ENCODE data around the gene ARNT2. TPM values are rescaled to one million over a fixed set of nuclear protein-coding genes. Genes with fewer than 3 reads are reported as not detected.
A peak's percentile ranks its signal among the peaks of the same experiment; 100 is the strongest.

ARNT2 gene
- total RNA-seq, 1 donor from 2014 or later: 21.6 TPM

DNA sequence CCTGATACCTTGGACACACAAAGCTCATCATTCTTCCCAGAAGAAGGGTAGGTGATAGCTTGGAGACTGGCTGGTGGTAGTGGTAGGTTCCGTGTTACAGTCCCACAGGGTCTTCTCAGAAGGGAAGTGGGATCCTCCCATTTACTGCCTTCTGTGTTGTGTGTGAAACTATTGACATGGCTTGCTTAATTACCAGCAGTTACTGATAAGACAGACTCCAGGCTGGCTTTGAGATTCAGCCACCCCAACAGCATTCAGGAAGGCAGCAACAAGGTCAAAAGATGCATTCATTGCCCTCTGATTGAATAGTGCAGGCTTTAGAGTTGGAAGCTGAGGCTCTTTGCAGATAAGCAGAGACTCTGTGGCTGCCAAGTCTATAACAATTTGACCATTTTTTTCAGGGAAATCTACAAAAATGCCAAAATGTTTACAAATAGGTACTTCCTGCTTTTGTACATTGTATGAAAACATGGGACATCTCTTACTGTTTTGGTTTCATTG, 7.7 kb downstream of the ARNT2 start:
- TF ChIP-seq, protein P1, sequence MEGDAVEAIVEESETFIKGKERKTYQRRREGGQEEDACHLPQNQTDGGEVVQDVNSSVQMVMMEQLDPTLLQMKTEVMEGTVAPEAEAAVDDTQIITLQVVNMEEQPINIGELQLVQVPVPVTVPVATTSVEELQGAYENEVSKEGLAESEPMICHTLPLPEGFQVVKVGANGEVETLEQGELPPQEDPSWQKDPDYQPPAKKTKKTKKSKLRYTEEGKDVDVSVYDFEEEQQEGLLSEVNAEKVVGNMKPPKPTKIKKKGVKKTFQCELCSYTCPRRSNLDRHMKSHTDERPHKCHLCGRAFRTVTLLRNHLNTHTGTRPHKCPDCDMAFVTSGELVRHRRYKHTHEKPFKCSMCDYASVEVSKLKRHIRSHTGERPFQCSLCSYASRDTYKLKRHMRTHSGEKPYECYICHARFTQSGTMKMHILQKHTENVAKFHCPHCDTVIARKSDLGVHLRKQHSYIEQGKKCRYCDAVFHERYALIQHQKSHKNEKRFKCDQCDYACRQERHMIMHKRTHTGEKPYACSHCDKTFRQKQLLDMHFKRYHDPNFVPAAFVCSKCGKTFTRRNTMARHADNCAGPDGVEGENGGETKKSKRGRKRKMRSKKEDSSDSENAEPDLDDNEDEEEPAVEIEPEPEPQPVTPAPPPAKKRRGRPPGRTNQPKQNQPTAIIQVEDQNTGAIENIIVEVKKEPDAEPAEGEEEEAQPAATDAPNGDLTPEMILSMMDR (IDR thresholded peaks at IDR 0.05; ENCODE audit: insufficient read depth, low read length, poor library complexity, severe bottlenecking): no peak
- no peak for DNase-seq (ENCODE audit: low read depth)
- Histone ChIP-seq H3K36me3 (ENCODE audit: control insufficient read depth, insufficient read depth, low read length) (no peaks in the 10 kb centered on the region), H3K4me3 (ENCODE audit: low read depth, low read length) (no peak overlapping the region), H3K27me3 (ENCODE audit: control insufficient read depth, insufficient read depth, low read length) (no peaks in the 10 kb centered on the region)

DNA sequence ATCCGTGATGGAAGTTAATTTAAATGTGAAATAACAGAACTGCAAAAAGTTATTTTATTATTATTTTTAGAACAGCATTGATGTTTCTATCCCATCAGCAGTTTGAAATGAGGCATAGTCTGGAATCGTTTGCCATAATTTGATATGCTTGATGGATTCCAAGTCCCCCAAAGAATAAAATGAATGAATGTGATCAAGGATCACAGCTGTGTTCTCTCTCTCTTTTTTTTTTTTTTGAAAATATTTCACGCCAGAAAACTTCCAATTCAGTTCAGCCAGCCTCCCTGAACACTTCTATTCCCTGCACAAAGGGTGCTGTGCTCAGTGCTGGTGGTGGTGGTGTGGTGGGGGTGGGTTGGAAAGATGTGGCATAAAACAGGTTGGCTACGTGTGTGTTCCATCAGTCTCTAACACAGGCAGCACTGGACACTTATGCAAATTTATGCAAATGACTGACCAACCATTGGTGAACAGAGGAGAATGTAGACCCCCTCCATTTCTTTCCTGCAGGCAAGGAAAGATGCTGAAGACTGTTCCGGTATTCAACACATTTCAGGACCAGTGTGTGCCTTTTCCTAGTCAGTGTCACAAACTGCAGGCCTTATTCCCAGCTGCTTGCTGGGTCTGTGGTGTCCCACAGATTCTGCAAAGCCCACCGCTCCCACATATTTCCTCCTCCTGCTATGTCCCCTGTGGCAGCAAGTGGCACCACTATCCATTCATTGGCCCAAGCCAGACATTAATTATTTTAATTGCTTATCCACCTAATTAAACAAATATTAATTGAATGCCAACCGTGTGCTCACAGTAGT, 10.6 kb downstream of the ARNT2 start:
- DNase-seq (ENCODE audit: low read depth): no peak
- TF ChIP-seq, protein P1 (IDR thresholded peaks at IDR 0.05; ENCODE audit: insufficient read depth, low read length, poor library complexity, severe bottlenecking): no peak
- no peaks in the 10 kb centered on the region for H3K36me3 ChIP-seq (ENCODE audit: control insufficient read depth, insufficient read depth, low read length)
- no peaks in the 10 kb centered on the region for H3K27me3 ChIP-seq (ENCODE audit: control insufficient read depth, insufficient read depth, low read length)
- H3K4me3 ChIP-seq (ENCODE audit: low read depth, low read length): no peak overlapping the region

DNA sequence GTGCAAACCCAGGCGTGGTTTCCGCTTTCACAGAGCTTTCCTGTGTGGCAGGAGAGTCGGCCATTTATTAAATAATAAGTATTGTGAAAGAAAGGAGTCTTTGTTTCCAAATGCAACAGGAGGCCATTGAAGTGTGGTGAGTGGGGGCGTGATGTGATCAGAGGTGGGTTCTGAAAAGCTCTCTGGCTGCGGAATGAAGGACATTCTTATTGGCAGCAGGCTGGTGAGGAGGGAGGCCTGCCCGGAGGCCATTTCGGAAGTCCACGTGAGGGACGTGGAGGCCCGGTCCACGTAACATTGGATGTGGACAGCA, 11.1 kb downstream of the ARNT2 start:
- TF ChIP-seq, protein P1 (IDR thresholded peaks at IDR 0.05; ENCODE audit: insufficient read depth, low read length, poor library complexity, severe bottlenecking): no peak
- DNase-seq (ENCODE audit: low read depth): no peak
- H3K4me3 ChIP-seq (ENCODE audit: low read depth, low read length): no peak overlapping the region
- H3K36me3 ChIP-seq (ENCODE audit: control insufficient read depth, insufficient read depth, low read length): no peaks in the 10 kb centered on the region
- no peaks in the 10 kb centered on the region for H3K27me3 ChIP-seq (ENCODE audit: control insufficient read depth, insufficient read depth, low read length)

DNA sequence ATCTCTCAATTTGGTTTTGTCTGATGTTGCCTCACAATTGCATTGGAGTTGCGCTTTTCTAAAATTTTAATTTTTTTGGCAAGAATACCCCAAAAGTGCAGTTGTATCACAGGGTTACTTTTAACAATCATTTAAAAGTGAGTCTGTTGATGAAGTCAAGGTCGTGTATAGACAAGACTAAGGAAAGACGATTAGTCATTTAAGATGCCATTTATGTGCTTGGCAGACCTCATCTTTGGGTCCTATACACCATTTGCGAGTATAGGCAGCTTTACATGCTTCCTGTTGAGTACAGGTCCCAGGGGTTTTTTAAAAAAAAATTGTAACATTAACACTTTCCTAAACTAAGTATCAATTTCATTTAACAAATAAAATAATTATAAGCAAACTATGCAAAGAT, 12.5 kb downstream of the ARNT2 start:
- no peaks in the 10 kb centered on the region for H3K36me3 ChIP-seq (ENCODE audit: control insufficient read depth, insufficient read depth, low read length)
- H3K4me3 ChIP-seq (ENCODE audit: low read depth, low read length): no peak overlapping the region
- no peaks in the 10 kb centered on the region for H3K27me3 ChIP-seq (ENCODE audit: control insufficient read depth, insufficient read depth, low read length)
- TF ChIP-seq, protein P1 (IDR thresholded peaks at IDR 0.05; ENCODE audit: insufficient read depth, low read length, poor library complexity, severe bottlenecking): no peak
- DNase-seq (ENCODE audit: low read depth): no peak

DNA sequence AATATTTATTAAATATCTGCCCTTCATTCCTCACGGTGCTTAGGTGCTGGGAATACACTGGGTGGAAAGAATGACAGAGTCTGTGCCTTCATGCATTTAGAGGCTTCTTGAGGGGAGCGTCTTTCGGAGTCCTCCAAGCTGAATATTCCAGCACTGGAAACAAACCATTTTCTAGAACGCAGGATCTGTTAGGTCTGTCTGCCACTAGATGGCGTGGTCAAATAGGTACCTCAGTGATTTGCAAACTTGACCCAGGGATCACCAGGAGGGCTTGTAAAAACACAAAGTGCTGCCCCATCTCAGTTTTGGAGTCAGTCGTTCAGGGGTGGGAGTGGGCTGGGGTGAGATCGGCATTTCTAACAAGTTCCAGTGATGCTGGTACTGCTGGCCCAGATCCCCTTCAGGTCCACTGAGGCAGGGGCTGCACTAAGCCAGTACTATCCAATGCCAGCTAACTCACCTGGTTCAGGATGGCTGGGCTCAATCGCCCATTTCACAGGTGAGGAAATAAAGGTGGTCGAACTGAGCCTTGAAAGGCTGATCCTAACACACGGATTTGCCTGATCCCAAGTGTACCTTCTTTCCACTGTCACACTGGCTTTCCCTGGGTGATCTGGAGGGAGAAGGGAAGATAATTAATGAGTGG, 14.8 kb downstream of the ARNT2 start:
- Histone ChIP-seq H3K4me3 (ENCODE audit: low read depth, low read length) (no peak overlapping the region), H3K27me3 (ENCODE audit: control insufficient read depth, insufficient read depth, low read length) (no peaks in the 10 kb centered on the region), H3K36me3 (ENCODE audit: control insufficient read depth, insufficient read depth, low read length) (no peaks in the 10 kb centered on the region)
- no peak for DNase-seq (ENCODE audit: low read depth)
- TF ChIP-seq, protein P1 (IDR thresholded peaks at IDR 0.05; ENCODE audit: insufficient read depth, low read length, poor library complexity, severe bottlenecking): peak; percentile 75
